ENCODE results near the gene ANKRD13A.
"Not testable (repeated sequence)": the region's sequence is repeated elsewhere in the genome, so short reads cannot be mapped to it uniquely, and the experiment has no call there.

The ANKRD13A gene

DNA sequence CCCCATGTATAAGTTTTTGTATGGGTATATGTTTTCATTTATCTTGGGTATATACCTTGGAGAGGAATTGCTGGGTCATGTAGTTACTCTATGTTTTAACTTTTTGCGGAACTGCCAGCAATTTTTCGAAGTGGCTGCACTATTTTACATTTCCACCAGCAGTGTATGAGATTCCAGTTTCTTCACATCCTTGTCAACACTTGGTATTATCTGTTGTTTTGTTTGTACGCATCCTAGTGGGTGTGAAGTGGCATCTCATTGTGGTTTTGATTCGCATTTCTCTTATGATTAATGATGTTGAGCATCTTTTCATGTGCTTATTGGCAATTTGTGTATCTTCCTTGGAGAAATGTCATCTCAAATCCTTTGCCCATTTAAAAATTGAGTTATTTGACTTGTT is 6.9 kb downstream of the ANKRD13A start:
- in situ Hi-C loops (cut with MboI; ENCODE audit: low sequenced_read_pairs) = no loop called here

GRCh38 chr12:110007881-110008280 is 8.7 kb downstream of the ANKRD13A start:
- in situ Hi-C loops (cut with MboI; ENCODE audit: low sequenced_read_pairs) = no loop called here

GRCh38 chr12:110008681-110009398 is 9.6 kb downstream of the ANKRD13A start:
- in situ Hi-C loops (cut with MboI; ENCODE audit: low sequenced_read_pairs) = not testable (repeated sequence)

- in situ Hi-C loops (cut with MboI; ENCODE audit: low sequenced_read_pairs) = no loop called here
These were observed 11.9 kb downstream of the ANKRD13A start for GRCh38 chr12:110010853-110011723.

DNA sequence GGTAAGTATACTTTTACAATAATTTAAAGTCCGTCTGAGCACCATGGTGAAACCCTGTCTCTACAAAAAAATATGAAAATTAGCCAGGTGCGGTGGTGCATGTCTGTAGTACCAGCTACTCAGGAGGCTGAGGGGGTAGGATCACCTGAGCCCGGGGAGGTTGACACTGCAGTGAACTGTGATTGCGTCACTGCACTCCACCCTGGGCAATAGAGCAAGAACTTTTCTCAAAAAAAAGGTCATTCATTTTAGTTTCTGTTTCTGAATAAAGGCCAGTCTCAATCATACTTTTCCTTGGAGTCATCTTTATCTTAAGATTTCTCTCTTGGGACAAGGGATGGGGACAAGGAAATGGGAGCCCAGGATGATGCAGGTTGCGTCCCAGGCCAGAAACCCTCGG is 12.9 kb downstream of the ANKRD13A start:
- in situ Hi-C loops (cut with MboI; ENCODE audit: low sequenced_read_pairs) = no loop called here

GRCh38 chr12:110012659-110013058 is 13.4 kb downstream of the ANKRD13A start:
- in situ Hi-C loops (cut with MboI; ENCODE audit: low sequenced_read_pairs) = no loop called here

DNA sequence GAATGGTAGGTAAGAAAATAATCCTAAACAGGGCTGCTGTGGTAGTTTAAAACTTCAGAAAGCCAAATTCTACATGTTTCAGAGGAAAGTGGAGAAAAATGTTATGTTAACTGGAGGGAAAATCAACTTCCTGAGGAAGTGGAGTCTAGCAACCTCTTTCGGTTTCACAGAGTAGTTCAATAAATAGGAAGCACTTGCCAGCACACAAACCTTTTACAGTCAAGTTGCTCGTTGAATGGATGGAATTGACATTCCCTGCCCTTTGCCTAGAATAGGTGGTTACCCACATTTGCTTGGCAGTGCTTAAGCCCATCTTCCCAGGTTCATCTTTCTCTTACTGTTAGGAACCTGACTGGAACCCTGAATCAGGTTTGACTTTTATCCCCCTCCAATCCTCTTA is 15.9 kb downstream of the ANKRD13A start:
- in situ Hi-C loops (cut with MboI; ENCODE audit: low sequenced_read_pairs) = no loop called here

DNA sequence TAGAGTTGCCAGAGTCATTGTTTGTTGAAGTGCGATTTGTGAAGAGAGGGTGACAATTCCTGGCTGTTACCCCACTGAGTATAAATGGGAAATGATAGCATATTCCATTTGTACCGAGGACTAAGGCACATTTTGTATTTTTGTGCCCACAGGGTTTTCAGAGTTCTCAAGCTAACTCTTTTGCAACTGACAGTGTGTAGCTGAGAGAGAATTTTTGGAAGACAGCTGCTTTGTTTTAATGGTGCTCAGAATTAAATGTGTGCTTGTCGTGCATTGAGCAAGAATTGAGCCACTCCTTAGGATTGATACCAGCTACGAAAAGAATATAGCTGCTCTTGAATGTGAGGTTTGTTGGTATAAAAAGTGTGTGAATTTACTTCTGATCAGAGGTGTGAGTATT is 21.7 kb downstream of the ANKRD13A start:
- in situ Hi-C loops (cut with MboI; ENCODE audit: low sequenced_read_pairs) = no loop called here

DNA sequence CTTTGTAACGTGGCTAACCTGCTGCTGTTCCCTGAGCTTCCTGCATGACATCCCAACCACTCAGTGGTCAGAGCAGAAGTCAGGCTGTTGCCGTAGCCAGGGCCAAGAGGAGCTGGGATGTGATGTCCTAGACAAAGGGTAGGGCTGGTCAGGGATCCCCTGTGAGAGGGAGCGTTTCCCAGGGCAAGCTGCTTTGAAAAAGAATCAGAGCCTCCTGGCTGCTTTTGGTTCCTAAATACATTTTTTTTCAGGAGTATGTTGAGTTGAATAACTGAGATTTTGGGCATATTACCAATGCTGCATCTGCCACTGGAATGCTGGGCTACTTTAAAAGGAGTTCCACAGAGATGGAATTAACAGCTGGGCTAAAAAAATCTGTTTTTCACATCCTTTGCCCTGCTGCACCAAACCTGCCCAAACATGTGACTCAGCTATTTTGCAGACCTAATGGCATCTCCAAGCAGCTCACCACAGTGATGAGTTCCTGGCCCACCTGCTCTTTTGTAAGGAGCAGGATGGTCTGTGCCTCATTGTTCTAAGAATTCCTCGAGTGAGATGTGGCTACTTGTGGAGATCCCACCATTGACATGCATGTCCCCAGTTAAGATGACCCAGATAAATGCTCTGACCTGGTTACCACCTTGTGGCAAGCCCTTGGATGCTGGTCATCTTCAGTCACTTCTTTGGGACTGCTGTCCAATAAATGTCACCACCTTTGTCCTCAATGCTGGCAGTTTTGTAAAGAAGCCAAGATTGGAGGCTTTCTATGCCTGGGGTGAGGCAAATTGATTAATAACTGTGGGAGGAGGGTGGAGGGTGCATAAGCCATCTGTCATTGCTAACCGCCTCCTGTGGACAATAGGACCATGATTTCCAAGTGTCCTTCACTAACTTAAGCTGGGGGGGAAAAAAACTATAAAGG is 24.1 kb downstream of the ANKRD13A start:
- in situ Hi-C loops (cut with MboI; ENCODE audit: low sequenced_read_pairs) = no loop called here

DNA sequence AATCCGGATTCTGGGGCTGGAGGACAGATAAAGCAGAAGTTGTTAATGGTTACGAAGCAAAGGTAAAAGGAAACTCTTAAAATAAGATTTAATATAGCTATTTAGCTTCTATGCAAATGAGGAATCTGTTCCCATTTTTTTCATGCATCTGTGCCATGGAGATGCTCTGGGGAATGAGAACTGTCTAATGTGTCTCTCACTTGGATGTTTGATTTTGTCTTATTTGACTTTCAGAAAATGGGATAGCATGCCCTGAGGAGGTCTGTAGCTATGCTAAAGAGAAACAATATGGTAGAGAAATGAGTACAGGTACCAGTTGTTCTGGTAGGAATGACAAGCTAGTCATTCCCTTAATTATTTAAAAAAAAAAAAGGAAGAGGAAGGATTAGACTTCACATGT is 24.8 kb downstream of the ANKRD13A start:
- in situ Hi-C loops (cut with MboI; ENCODE audit: low sequenced_read_pairs) = no loop called here

GRCh38 chr12:110028323-110028722 is 29.1 kb downstream of the ANKRD13A start:
- in situ Hi-C loops (cut with MboI; ENCODE audit: low sequenced_read_pairs) = no loop called here

DNA sequence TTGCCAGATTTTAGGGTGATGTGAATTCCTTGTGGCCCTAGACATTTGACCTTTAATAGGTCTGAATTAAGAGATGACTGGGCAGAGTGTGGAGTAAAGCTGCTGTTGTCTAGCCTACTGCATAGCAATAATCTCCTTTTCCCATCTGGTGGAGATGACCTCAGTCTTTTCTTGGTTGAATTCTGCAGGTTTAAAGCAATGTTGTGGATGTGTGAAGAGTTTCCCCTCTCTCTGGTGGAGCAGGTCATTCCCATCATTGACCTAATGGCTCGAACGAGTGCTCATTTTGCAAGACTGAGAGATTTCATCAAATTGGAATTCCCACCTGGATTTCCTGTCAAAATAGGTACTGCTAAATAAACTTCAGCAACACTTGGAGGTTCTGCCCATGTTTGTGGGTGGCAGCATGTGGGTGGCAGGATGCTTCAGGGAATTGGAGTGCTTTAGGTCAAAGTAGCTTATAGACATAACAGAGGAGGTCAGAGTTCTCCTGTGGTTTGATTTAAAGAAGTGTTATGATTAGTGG is 30.1 kb downstream of the ANKRD13A start:
- in situ Hi-C loops (cut with MboI; ENCODE audit: low sequenced_read_pairs) = no loop called here

- in situ Hi-C loops (cut with MboI; ENCODE audit: low sequenced_read_pairs) = no loop called here
These were observed 34.7 kb downstream of the ANKRD13A start for GRCh38 chr12:110033888-110034287.

DNA sequence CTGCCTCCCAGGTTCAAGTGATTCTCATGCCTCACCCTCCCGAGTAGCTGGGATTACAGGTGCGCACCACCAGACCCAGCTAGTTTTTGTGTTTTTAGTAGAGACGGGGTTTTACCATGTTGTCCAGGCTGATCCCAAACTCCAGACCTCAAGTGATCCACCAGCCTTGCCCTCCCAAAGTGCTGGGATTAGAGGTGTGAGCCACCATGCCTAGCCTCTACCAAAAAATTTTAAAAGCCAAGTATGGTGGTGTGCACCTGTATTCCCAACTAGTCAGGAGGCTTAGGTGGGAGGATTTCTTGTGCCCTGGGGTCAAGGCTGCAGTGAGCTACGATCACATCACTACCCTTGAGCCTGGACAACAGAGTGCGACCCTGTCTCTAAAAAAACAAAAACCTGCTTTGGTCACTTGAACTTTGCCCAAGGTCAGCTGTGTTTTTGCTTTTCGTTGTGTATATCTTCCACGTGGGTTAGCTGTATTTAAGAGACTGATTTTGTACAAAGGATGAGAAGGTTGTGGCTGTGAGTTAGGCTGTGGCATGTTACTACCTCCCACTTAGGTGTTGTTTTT is 36.4 kb downstream of the ANKRD13A start:
- in situ Hi-C loops (cut with MboI; ENCODE audit: low sequenced_read_pairs) = no loop called here

DNA sequence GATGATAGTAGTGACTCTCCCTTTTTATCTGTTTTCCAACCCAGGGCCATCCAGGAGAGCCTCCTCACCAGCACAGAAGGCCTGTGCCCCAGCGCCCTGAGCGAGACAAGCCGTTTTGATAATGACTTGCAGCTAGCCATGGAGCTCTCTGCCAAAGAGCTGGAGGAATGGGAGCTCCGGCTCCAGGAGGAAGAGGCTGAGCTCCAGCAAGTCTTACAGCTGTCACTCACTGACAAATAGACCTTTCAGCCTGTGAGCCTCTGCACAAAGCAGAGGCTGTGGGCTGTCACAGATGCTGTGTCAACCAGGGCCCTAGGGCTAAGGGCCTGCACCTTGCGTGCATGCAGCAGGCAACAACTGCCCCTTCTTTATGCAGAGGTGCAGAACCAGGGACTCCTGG is 38.1 kb downstream of the ANKRD13A start:
- in situ Hi-C loops (cut with MboI; ENCODE audit: low sequenced_read_pairs) = no loop called here

DNA sequence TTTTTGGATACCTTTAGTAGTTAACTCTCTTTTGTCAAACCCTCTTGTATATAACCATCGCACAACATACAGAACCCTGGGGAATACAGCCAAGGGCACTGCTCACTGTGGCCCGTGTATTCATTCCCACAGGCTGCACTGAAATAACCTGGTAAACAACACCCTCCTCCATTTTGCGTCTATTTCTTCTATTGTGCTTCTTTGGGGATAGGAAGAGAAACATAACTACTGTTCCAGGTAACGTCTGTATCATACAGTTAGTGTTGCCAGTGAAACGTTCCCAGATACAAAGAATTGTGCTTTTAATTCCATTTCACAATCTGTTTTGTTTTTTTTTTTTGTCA is 39.5 kb downstream of the ANKRD13A start:
- in situ Hi-C loops (cut with MboI; ENCODE audit: low sequenced_read_pairs) = no loop called here

GRCh38 chr12:110039085-110039807 is 40.0 kb downstream of the ANKRD13A start:
- in situ Hi-C loops (cut with MboI; ENCODE audit: low sequenced_read_pairs) = no loop called here

DNA sequence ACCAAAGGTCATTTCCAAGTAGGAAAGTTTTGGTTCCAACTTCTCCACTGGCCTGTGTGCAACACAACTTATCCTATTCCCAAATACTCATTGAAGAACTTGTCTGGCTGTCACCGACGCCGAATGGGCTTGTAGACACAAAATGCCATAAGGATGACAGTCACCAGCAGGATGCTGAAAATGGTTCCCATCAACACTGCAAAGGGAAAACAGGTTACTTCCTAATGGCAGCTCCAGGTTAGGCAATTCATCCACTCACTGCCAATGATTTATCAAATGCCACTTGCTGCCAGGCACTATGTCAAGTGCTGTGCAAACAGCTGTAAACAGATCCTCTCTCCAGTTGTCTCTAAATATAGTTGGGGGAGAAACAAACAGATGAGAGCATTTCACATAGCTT is 43.0 kb downstream of the ANKRD13A start:
- in situ Hi-C loops (cut with MboI; ENCODE audit: low sequenced_read_pairs) = no loop called here

DNA sequence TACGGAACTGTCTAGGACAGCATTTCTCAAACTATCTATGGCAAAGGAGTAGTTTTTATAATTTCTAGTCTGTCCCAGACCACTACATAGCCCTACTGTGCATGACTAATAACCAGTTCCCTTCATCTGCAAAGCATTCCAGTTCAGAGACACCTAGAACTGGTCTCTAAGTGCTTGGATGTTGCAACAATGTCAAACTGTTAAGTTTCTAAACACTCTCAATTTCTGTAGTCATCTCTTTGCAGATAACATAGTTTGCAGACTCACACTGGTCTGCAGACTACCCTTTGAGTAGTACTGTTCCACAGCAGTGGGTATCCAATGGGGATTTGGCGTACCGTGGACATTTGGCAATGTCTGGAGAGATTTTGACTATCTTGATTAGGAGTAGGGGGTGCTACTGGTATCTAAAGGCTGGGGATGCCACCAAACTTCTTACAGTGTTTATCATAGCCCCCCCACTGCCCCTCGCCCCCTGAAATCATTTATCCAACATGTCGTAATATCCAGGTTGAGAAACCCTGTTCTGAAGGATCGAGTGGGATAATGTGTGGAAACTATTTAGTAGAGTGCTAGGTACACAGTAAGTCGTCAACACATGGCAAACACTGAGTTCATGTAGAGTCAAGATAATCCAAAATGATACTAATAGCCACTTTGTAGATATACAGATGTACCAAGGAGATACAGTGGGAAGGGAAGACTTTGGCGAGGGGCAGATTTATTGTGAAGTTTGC is 47.4 kb downstream of the ANKRD13A start:
- in situ Hi-C loops (cut with MboI; ENCODE audit: low sequenced_read_pairs) = no loop called here

Data from HL-60/S4 treated with phorbol 12-myristate 13-acetate at 8.2 ng/mL for 4 days and 3 days (cell line).